Hippocampal formation (tissue), 2 donors: ENCODE data around the gene THSD4.

Source experiments
- DNase-seq, 2 donors: peaks; one replicate each; lab custom pipeline; 2025; lab: John Stamatoyannopoulos, UW

Gene THSD4

DNA sequence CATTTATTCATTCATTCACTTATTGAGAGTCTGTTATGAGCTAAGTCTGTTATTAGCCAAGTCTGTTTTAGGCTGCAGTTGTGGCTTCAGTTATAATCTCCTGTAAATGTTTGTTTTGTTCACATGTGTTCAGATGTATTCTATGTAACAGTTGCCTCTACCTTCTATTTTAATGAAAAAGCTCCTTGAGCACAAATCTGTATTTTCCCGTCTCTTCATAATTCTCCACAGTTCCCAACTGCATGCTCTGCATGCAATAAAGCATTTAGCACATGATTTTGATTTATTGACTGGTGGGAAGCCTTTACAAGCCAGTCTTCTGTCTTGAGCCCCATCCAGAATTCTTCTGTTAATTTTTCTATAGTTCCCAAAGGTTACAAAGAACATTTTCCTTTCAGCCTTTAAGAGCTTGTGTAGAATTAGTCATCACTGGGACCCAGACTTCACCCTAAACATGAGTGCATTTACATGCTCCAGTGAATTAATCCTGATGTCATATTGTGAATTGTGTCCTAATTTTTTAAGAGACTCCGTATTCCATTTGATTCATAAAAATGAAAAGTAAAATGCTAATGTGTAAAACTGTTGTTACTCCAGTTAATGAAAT is 572.7 kb downstream of the THSD4 start:
- DNase-seq, result no peak

DNA sequence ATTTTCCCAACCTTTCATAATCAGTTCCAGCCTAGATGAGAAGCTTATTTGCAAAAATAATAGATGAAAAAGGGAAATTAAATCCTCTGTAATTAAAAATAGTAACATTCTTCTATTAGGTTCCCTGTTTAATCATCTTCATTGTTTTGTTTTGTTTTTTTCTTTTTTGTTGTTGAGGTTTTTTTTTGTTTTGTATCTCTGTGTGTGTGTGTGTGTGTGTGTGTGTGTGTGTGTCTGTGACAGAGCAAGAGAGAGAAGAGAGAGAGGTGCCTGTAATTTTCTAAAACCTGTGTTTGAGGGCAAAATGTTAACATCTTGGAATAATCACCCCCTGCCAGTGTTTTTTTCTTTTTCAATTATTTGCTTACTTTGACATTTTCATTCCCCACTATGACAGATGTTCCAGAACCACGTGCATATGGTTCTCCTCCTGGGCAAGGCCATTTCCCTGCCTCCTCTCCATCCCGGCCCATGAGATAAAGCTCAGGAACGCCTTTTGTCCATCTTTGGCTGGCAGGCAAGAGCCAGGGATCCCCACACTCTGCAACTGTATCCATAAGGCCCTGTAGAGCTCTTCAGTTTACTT is 573.3 kb downstream of the THSD4 start:
- no peak for DNase-seq

DNA sequence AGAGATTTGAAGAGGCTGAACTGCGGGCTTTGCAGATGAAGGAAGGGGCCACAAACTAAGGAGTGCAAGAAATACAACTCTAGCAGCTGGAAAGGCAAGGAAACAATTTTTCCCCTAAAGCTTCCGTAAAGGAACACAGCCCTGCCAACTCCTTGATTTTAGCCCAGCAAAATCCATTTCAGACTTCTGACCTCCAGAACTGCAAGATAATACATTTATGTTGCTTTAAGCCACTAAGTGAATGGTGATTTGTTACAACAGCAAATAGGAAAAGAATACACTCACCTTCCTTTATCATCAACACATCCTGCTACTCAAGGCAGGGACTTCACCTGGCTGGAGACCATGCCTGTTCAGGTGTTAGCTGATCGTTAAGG is 575.8 kb downstream of the THSD4 start:
- no peak for DNase-seq

DNA sequence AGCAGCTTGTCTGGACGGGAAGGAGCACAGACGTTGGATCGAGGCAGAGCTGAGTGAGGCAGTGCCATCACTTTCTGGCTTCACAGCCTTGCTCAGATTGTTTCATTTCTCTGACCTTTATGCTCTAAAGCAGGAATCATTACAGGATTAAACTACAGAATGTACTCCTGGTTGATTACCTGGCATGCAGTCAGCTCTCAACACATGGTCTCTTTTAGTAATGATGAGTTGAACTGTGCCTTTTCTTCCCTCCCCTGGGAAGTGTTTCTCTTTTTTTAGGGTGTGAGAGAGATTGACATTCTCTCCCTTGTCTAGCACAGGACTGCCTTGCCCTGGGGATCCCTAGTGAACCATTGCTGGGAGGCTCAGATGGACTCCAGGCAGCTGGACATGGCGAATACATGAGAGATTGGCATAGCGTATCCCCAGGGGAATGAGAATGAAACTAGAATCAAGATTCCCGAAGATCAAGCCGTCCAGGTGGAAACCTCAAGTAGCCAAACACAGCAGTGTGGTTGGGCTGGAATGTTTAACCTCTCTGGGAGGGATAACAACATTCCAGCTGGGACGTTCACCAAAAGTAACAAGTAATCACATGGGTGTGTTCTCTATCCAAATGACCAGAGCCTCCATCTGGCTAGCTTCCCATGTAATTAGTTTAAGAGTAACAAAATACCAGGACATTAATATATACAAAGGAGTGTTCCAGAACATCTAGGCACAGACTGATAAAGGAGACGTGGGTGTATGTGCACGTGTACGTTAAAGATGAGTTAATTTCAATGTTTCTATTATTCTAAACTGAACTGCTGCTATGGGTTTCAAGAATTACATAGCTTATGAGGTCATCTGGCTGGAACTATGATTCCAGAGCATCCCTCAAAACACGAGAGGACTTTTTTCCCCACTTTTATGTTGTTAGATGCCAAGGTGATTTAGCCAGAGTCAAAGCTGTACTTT is 576.5 kb downstream of the THSD4 start:
- no peak for DNase-seq

DNA sequence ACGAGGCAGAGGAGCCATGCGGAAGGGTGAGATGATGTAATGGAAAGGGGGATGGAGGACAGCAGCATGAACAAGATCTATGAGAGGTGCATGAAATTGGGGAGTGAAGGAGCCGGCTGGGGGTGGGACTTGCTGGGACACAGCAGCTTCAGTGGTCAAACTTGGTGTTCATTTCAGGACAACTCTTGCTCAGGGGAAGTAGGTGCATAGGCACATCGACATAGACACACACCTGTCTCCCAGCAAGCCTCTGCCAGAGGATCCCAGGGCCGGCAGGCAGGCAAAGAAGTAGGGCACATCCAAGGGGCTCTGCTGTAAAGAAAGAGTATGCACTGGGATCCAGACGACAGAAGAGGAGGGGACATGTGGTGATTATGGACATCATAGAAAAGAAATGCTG is 582.0 kb downstream of the THSD4 start:
- DNase-seq, result no peak

DNA sequence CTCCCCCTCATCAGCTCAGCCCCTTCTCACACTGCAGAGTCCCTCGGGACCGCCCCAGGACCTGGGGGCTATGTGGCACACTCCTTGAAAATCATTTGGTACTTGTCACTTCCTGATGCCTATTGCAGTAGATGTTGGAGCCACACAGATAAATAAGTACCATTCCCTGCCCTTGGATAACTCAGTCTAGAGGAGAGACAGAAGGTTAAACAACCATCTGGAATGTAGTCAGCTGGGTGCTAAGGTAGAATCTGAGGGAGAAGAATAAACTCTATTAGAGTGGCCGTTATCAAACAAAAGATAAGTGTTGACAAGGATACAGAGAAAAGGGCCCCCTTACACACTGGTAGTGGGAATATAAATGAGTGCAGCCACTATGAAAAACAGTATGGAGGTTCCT is 582.8 kb downstream of the THSD4 start:
- no peak for DNase-seq

DNA sequence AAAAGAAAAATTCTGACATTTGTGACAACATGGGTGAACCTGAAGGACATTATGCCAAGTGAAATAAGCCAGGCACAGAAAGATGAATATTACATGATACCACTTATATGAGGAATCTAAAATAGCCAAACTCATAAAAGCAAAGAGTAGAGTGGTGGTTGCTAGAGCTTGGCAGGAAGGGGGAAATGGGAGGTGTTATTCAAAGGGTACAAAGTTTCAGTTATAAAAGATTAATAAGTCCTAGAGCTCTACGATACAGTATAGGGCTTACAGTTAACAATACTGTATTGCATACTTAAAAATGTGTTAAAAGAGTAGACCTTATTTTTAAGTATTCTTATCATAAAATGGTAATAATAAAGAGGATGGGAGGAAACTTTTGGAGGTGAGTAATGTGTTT is 583.5 kb downstream of the THSD4 start:
- DNase-seq, result no peak

DNA sequence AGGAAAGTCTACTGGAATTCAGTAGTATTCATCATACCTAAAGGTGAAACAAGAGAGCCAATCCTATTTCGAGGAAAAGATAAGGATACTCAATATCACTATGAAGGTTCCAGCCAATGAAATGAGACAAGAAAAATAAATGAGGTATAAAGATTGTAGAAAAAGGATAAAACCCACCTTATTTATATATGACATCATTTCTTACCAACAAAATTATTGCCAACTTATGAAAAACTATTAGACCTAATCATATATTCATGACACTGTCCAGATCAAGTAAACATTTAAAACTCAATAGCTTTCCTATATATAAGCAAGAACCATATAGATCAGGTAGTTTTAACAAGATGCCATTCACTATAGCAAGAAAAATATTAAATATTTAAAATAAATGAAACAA is 584.7 kb downstream of the THSD4 start:
- no peak for DNase-seq

DNA sequence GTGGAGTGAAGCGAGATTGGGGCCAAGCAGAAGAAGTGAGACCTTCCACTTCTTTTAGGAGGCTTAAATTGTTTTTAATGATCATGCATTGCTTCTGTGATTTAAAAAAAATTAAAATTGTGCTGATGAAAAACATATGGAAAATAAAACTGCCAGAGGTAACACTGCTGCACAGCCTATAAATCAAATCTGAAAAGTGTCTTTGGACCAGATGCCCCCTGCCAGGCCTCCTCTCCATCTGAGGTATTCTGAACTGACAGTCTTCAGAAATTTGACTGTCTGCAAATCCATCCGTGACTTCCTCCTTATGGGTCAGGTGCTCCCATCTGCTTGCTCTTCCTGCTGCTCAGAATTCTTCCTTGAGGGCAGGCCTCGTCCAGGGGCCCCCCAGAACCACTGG is 586.5 kb downstream of the THSD4 start:
- no peak for DNase-seq

DNA sequence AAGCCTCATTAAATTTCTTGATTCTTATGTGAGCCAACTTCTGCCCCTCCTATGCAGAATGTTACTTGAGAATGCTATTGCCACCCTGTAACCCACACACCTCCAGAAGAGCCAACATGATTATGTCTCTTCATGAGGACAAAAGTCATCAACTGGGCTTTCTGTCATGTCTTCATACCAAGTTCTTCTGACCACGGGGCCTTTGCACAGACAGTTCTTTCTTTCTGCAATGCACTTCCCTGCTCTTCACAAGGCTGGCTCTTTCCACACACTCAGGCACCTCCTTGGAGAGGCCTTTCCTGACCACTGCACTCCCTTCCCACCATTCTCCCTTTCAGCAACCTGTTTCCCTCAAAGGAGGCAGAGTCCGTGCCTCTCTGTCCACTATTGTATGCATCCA is 587.2 kb downstream of the THSD4 start:
- no peak for DNase-seq

DNA sequence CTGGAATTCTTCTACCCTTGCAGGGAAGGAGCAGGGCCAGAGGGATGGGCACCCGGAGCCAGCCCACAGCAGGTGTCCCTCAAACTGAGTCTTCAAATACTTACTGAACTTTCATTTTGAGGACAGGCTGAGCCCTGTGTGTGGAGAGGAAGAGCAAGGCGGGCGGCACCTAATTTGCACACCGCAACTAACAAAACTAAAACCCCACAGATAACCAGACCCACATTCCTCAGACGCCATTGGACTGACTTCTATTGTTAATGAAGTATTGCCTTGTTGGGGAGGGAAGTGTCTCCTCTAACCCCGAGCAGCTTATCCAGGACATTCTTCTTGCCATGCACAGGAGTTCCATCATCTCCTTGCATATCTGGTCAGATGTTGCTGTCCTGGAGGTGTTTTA is 589.9 kb downstream of the THSD4 start:
- no peak for DNase-seq

DNA sequence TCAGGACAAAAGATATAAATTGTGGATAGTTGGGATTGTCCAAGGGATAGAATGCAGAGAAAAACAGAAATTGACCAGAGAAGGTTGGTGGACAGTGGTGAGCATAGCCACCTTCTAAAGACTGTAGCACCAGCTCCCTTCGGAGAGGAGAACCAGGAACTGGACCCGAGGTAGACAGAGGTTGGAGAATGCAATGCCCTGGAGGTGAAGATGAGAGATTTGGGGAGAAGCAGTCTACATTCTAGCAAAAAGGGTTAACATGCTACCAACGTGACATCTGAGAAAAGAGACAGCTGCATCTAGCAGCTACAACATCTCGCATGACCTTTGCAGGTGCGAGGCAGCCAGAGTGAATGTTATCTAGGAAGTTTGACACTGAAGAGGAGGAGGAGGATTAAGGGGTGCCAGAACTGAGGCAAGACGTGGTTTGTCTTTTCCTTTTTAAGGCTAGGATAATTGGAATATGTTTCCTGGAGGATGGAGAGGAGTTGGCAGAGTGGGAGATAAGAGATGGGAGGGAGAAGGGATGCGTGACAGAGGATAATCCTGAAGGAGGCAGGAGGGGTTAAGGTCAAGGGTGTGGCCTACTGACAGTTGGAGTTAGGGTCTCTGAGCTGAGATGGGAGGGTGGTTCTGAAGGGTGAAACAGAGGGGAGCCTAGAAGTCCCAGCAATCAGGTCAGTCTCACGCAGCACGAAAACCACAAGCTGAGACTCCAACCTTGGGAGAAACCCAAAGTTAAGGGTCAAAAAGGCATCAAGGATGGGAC is 591.4 kb downstream of the THSD4 start:
- DNase-seq, result no peak

DNA sequence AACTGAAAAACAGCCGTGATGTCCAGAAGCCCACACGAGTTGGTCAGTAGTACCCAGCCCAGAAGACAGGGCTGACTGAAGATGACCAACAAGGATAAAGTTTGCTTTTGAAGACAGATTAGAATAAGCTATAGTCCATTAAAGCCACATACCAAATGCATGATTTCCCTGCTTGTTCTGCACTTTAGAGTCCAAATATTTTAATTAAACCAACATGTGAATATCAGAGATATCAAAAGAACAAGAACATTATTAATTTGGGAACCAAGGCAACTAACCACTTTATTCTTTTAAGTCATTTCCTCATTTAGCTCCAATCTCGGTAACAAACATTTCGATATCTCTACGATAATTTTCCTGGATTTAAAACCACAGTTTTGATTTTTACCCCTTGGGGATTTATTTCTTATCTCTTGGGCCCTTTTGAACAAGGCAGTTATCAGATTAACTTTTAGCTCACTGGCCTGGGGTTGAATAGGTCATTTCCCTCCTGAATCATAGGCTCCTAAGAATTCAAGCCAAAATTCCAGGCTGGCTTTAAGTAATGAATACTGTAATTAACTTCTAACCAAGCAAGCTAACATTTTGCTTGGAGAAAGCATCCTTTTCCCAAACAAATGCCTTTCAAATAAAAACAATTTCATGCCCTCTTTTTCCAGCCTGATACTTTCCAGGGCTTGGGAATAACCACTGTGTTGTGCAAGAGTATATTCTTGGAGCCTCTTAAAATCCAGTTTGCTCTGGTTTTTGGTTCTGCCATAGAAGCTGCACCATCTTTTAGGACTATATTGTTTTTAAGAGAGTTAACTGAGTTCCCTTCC is 592.2 kb downstream of the THSD4 start:
- no peak for DNase-seq

DNA sequence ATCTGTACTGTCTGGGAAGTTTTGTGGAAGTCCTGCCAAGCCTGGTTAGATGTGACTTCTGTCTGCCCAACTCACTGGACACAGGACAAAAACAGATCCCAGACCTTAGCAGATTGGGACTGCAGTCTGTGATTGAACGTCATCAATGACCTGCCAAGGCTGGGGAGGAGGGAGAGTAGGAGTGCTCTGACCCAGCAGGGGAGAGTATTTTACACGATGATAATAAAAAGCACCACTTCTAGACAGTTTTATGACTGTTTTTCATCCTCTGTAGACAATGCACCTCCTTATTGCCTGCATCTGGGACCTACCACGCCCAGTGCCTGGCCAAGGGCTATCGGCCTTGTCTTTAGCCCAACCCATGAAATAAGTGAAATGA is 592.8 kb downstream of the THSD4 start:
- DNase-seq, result no peak

DNA sequence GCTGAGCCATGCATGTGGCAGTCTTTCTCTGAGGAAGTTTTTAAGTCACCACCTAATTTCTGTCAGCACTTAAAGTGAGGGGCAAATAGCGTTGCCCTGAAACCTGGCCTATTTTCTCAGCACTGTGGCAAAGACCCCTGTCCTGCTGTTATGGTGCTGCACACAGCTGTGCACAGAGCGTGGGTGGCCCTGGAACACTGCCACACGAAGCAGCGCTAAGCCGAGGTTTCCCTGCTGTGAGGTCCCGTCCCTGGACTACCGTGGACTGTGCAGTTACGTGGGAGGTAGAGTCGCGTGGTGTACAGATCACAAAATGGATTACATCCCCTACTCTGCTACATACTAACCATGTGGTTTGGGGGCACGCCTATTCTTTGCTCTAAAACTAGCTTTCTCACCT is 593.5 kb downstream of the THSD4 start:
- no peak for DNase-seq

DNA sequence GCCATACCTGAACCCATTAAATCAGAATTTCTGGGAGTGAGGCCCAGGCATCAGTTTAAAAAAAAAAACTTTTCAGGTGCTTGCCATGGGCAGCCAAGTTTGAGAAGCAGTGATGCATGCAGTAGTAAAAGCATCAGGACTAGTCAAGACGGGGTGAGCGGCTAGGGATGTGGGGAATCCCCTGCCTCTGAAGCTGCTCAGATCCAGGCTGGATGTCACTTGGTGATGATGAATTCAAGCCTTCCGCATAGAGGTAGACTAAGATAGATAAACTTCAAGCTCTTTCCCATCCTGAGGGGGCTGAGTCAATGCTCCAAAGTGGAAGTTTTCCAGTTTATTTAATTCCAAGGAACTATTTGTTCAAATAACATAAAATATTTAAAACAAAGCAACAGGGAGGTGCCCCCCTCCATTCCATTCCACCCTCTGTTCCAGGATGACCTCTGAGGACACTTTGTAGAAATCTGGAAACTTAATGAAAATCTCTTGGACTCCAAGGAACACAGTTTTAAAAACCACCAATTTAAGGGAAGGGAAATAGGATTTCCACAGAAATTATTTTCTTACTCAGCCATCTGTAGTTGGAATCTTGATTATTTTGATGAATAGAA is 594.6 kb downstream of the THSD4 start:
- DNase-seq, result no peak

DNA sequence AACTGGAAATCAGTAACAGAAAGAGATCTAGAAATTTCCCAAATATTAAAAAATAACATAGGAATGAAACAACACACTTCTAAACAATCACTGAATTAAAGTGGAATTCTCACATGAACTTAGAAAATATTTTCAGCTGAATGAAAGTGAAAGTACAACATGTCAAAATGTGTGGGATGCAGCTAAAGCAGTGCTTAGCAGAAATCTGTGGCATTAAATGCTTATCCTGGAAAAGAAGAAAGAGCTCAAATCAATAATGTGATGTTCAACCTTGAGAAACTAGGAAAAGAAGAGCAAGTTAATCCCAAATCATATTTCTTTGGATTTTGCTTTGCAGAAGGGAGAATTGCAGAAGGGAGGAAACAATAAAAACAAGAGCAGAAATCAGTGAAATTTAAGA is 596.9 kb downstream of the THSD4 start:
- DNase-seq, result no peak

DNA sequence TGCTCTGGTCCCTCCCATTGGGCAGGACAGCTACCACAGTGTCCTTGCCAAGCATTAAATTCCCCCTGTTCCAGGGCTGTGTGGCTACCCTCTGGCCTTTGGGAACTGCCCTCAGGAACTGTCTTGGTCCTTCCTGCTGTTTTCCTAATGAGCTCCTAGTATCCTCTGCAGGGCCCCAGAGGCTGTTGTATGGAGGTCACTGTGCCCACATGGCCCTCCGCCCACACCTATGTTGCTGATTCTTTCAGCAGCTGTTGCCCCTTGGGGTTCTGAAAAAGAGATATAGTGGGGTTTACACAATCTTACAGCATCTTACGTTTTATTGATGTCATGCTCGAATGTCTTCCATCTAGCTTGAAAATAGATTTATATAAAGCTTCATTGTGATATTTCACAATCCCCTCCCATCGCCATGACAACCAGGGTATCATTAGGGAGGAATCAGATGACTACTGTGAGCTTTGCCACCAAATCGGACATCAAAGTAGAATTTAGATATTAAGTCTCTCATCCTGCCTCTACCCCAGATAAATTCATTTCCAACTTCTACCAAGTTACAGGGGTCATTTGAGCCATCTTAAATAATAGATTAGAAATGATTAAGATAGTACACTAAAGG is 598.0 kb downstream of the THSD4 start:
- no peak for DNase-seq

DNA sequence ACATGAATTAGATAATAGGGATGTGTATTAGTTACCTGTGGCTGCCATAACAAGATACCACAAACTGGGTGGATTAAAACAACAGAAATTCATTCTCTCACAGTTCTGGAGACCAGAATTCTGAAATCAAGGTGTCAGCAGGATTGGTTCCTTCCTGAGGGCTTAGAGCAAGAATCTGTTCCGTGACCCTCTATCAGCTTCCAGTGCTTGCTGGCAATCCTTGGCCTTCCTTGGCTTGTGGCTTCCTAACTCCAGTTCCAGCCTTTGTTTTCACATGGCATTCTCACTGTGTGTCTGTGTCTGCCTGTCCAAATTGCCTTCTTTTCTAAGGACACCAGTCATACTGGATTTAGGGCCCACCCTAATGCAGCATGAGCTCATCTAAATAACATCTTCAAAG is 600.6 kb downstream of the THSD4 start:
- no peak for DNase-seq

DNA sequence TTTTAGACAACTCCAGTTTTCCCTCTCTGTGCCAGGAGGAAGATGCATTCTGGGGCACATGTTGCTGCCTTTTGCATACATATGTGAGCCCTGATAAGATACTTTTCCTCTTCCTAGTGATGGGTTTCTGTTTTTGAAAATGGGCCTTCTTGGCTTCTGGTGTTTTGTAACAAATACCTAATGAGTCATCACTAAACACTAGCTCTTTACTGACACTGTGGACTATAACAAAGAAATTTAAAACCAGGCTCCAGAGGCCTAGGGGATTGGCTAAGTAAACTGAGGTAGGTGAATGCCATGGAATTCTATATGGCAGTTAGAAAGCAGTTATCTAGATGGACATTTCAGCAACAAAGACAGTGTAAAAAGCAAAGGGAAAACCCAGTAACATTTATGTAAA is 601.7 kb downstream of the THSD4 start:
- no peak for DNase-seq
